ENCODE results near the gene PAX3. TPM values are rescaled to one million over a fixed set of nuclear protein-coding genes. Genes with fewer than 3 reads are reported as not detected.

Gene PAX3
- polyA plus RNA-seq, 3 donors: not detected

- no peak overlapping the region for H3K27ac ChIP-seq (ENCODE audit: low read depth in 1 of 2, low read length in 2 of 2)
- H2AFZ ChIP-seq (ENCODE audit: insufficient read depth, low read depth, low read length, poor library complexity, severe bottlenecking): no peak overlapping the region
- Mint-ChIP-seq H3K36me3 (peaks cover 43 to 48% of the 10 kb centered on the region in 2 donors), H3K27ac (no peak overlapping the region), H3K27me3 (ENCODE audit: low read depth in 3 of 3) (peaks cover 85 to 99% (median 94%) of the 10 kb centered on the region in 3 donors), H3K4me3 (peak overlapping the region in 1 of 2 donors; percentile 96), H3K9me3 (peaks cover 29 to 89% (median 83%) of the 10 kb centered on the region in 7 donors), H3K4me1 (peaks cover 94% of the 10 kb centered on the region)
- H3K4me3 ChIP-seq (replicated peaks in 1 of 3; ENCODE audit: low read depth in 2 of 3, low read length in 3 of 3): no peak overlapping the region
- H3K9ac ChIP-seq (ENCODE audit: insufficient read depth, low read length, poor library complexity, severe bottlenecking): no peak overlapping the region
- DNase-seq: no peak
- no peaks in the 10 kb centered on the region for H4K20me1 ChIP-seq (ENCODE audit: insufficient read depth, low read length)
- no peaks in the 10 kb centered on the region for H3K36me3 ChIP-seq (replicated peaks in 1 of 2; ENCODE audit: control insufficient read depth in 1 of 2, insufficient read depth in 2 of 2, low read length in 2 of 2)
- H3K79me2 ChIP-seq (ENCODE audit: insufficient read depth, low read length): no peaks in the 10 kb centered on the region
- 3% methylated on average over 13 of the region's 16 CpGs for WGBS (ENCODE audit: insufficient coverage)
- H3K4me1 ChIP-seq (ENCODE audit: control insufficient read depth in 1 of 2, insufficient read depth in 2 of 2, low read length in 2 of 2): peaks cover 91 to 99% of the 10 kb centered on the region in 2 donors
- H3K4me2 ChIP-seq (replicated peaks; ENCODE audit: extremely low read depth, low read length, poor library complexity, severe bottlenecking): no peak overlapping the region
- TF ChIP-seq, protein P1, sequence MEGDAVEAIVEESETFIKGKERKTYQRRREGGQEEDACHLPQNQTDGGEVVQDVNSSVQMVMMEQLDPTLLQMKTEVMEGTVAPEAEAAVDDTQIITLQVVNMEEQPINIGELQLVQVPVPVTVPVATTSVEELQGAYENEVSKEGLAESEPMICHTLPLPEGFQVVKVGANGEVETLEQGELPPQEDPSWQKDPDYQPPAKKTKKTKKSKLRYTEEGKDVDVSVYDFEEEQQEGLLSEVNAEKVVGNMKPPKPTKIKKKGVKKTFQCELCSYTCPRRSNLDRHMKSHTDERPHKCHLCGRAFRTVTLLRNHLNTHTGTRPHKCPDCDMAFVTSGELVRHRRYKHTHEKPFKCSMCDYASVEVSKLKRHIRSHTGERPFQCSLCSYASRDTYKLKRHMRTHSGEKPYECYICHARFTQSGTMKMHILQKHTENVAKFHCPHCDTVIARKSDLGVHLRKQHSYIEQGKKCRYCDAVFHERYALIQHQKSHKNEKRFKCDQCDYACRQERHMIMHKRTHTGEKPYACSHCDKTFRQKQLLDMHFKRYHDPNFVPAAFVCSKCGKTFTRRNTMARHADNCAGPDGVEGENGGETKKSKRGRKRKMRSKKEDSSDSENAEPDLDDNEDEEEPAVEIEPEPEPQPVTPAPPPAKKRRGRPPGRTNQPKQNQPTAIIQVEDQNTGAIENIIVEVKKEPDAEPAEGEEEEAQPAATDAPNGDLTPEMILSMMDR (IDR thresholded peaks at IDR 0.05): no peak
- H3K27me3 ChIP-seq (ENCODE audit: control insufficient read depth in 2 of 2, insufficient read depth in 2 of 2, low read length in 2 of 2): peaks cover 76 to 91% of the 10 kb centered on the region in 2 donors
- intact Hi-C loops (cut with micrococcal nuclease): no loop called here
- peaks cover 60 to 76% of the 10 kb centered on the region in 2 donors for H3K9me3 ChIP-seq (replicated peaks in 1 of 2; ENCODE audit: control insufficient read depth in 1 of 2, insufficient read depth in 1 of 2, low read length in 2 of 2)
Measured at GRCh38 chr2:222301796-222302118, 3.0 kb upstream of the PAX3 start.

GRCh38 chr2:222301053-222301795, 2.4 kb upstream of the PAX3 start:
- Mint-ChIP-seq H3K4me1 (peaks cover 94% of the 10 kb centered on the region), H3K9me3 (peaks cover 29 to 89% (median 82%) of the 10 kb centered on the region in 7 donors), H3K36me3 (peaks cover 41 to 47% of the 10 kb centered on the region in 2 donors), H3K27ac (no peak overlapping the region), H3K27me3 (ENCODE audit: low read depth in 3 of 3) (peaks cover 85 to 99% (median 94%) of the 10 kb centered on the region in 3 donors), H3K4me3 (peak overlapping the region in 1 of 2 donors; percentile 96)
- Histone ChIP-seq H3K4me1 (ENCODE audit: control insufficient read depth in 1 of 2, insufficient read depth in 2 of 2, low read length in 2 of 2) (peaks cover 91 to 99% of the 10 kb centered on the region in 2 donors), H3K27ac (ENCODE audit: low read depth in 1 of 2, low read length in 2 of 2) (no peak overlapping the region), H3K27me3 (ENCODE audit: control insufficient read depth in 2 of 2, insufficient read depth in 2 of 2, low read length in 2 of 2) (peaks cover 76 to 91% of the 10 kb centered on the region in 2 donors), H3K9ac (ENCODE audit: insufficient read depth, low read length, poor library complexity, severe bottlenecking) (no peak overlapping the region), H3K9me3 (replicated peaks in 1 of 2; ENCODE audit: control insufficient read depth in 1 of 2, insufficient read depth in 1 of 2, low read length in 2 of 2) (peaks cover 56 to 76% of the 10 kb centered on the region in 2 donors), H3K4me3 (replicated peaks in 1 of 3; ENCODE audit: low read depth in 2 of 3, low read length in 3 of 3) (peak overlapping the region in 1 of 3 experiments; percentile 0), H2AFZ (ENCODE audit: insufficient read depth, low read depth, low read length, poor library complexity, severe bottlenecking) (no peak overlapping the region), H3K4me2 (replicated peaks; ENCODE audit: extremely low read depth, low read length, poor library complexity, severe bottlenecking) (peak overlapping the region; percentile 3), H3K36me3 (replicated peaks in 1 of 2; ENCODE audit: control insufficient read depth in 1 of 2, insufficient read depth in 2 of 2, low read length in 2 of 2) (no peaks in the 10 kb centered on the region), H3K79me2 (ENCODE audit: insufficient read depth, low read length) (no peaks in the 10 kb centered on the region), H4K20me1 (ENCODE audit: insufficient read depth, low read length) (no peaks in the 10 kb centered on the region)
- intact Hi-C loops (cut with micrococcal nuclease): no loop called here
- 9% methylated on average over 26 of the region's 34 CpGs for WGBS (ENCODE audit: insufficient coverage)
- TF ChIP-seq, protein P1 (IDR thresholded peaks at IDR 0.05): no peak
- DNase-seq: no peak

All from CD14-positive monocyte (primary cell).